GM19467 (cell line): ENCODE results near the gene RAB3IP.

ENCODE experiments used
- ATAC-seq: cut with Tn5 transposase; IDR thresholded peaks from one replicate; pipeline ENCODE4 v1.9.1; 2021; ENCODE audit warnings: mild to moderate bottlenecking, moderate library complexity; ENCODE audit not compliant: unreplicated experiment

RAB3IP gene

GRCh38 chr12:69738351-69739286 is at the start of gene RAB3IP:
Gene RAB3IP (plus strand): TSS chr12:69738860. CDS start chr12:69755409, 16,549 bp downstream.
- peak; percentile 83 for ATAC-seq

- no peak for ATAC-seq
Observed at GRCh38 chr12:69689638-69690037, 49.0 kb upstream of the RAB3IP start.

- ATAC-seq = no peak
Observed at GRCh38 chr12:69694123-69694522, 44.5 kb upstream of the RAB3IP start.

- ATAC-seq = no peak
Observed at GRCh38 chr12:69698054-69698453, 40.6 kb upstream of the RAB3IP start.

- no peak for ATAC-seq
Observed at GRCh38 chr12:69698769-69699540, 39.7 kb upstream of the RAB3IP start, which contains the start of gene BEST3. Gene BEST3 (minus strand): TSS chr12:69699303. CDS start chr12:69697798, 1,505 bp downstream.

GRCh38 chr12:69701826-69702225 is 36.8 kb upstream of the RAB3IP start:
- ATAC-seq = no peak

- no peak for ATAC-seq
Observed at GRCh38 chr12:69703146-69703642, 35.5 kb upstream of the RAB3IP start.

- no peak for ATAC-seq
Observed at GRCh38 chr12:69704357-69704756, 34.3 kb upstream of the RAB3IP start.

GRCh38 chr12:69708649-69709048 is 30.0 kb upstream of the RAB3IP start:
- ATAC-seq = no peak

- ATAC-seq = no peak
Observed at GRCh38 chr12:69712826-69713225, 25.8 kb upstream of the RAB3IP start.

GRCh38 chr12:69714542-69714941 is 24.1 kb upstream of the RAB3IP start:
- ATAC-seq = no peak

- ATAC-seq = no peak
Observed at GRCh38 chr12:69719336-69720316, 19.0 kb upstream of the RAB3IP start.

- no peak for ATAC-seq
Observed at GRCh38 chr12:69720750-69721149, 17.9 kb upstream of the RAB3IP start.

GRCh38 chr12:69726922-69727321 is 11.7 kb upstream of the RAB3IP start:
- no peak for ATAC-seq

- no peak for ATAC-seq
Observed at GRCh38 chr12:69732088-69732487, 6.6 kb upstream of the RAB3IP start.

- ATAC-seq = no peak
Observed at GRCh38 chr12:69733638-69734037, 5.0 kb upstream of the RAB3IP start.

- ATAC-seq = peak; percentile 39
Observed at GRCh38 chr12:69739287-69740191, 879 bp downstream of the RAB3IP start.

- no peak for ATAC-seq
Observed at GRCh38 chr12:69744109-69744508, 5.4 kb downstream of the RAB3IP start.

- ATAC-seq = no peak
Observed at GRCh38 chr12:69751476-69751875, 12.8 kb downstream of the RAB3IP start.
